OCI-LY3 (cell line): ENCODE data around the gene SLC35F3.

Experiments used
- EZH2phosphoT487 ChIP-seq: fragments of 200-600 bp; shearing (Covaris generic); IDR thresholded peaks from 2 replicates; pipeline ENCODE4 v1.6.1; 2018; ENCODE audit warnings: antibody characterized with exemption, mixed run types, low read depth
- TF ChIP-seq, protein P1 (sequence below): fragments of 200-600, 300-600 bp; sonication (generic); IDR thresholded peaks from 2 replicates; pipeline ENCODE4 v1.5.1; 2014; ENCODE audit warnings: antibody characterized with exemption, low read length, low read depth

DNA sequence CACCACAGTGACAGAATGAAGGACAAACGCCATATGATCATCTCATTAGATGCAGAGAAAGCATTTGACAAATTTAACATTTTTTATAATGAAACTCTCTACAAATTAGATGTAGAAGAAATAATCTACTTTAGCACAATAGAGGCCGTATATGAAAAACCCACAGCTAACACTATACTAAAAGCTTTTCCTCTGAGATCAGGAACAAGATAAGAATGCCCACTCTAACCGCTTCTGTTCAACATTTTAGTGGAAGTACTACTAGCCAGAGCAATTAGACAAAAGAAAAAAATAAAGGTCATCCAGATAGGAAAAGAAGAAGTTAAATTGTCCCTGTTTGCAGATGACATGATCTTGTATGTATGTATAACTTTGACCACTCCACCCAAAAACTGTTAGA is 109.7 kb downstream of the SLC35F3 start:
- TF ChIP-seq, protein P1, sequence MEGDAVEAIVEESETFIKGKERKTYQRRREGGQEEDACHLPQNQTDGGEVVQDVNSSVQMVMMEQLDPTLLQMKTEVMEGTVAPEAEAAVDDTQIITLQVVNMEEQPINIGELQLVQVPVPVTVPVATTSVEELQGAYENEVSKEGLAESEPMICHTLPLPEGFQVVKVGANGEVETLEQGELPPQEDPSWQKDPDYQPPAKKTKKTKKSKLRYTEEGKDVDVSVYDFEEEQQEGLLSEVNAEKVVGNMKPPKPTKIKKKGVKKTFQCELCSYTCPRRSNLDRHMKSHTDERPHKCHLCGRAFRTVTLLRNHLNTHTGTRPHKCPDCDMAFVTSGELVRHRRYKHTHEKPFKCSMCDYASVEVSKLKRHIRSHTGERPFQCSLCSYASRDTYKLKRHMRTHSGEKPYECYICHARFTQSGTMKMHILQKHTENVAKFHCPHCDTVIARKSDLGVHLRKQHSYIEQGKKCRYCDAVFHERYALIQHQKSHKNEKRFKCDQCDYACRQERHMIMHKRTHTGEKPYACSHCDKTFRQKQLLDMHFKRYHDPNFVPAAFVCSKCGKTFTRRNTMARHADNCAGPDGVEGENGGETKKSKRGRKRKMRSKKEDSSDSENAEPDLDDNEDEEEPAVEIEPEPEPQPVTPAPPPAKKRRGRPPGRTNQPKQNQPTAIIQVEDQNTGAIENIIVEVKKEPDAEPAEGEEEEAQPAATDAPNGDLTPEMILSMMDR: no peak
- no peak for TF ChIP-seq EZH2phosphoT487
